ENCODE results near the gene IER3. TPM values are rescaled to one million over a fixed set of nuclear protein-coding genes. Genes with fewer than 3 reads are reported as not detected.

Gene IER3
- polyA plus RNA-seq, 1 of the 3 experiments (the other 2 are of a cell fraction), result 12.9 TPM

DNA sequence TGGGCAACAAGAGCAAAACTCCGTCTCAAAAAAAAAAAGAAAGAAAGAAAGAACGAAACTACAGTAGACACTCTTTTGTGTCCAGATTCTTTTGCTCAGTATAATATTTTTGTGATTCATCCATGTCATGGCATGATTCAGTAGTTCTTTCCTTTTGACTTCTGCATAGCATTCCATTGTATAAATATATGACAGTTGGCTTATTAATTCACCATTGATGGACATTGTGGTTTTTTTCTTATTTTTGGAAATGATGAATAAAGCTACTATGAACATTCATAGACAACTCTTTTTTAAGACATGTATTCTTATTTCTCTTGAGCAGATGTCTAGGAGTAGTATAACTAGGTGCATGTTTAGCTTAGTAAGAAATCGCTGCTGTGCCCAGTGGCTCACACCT, 10.3 kb upstream of the IER3 start:
- Histone ChIP-seq H3K4me1 (ENCODE audit: control insufficient read depth in 1 of 2, insufficient read depth in 2 of 2, low read depth in 1 of 2, low read length in 1 of 2) (peaks cover 12 to 26% of the 10 kb centered on the region in 2 experiments; a peak in 3 of 4 replicates), H4K20me1 (ENCODE audit: insufficient read depth) (no peaks in the 10 kb centered on the region), H3F3A (replicated peaks; ENCODE audit: insufficient read depth) (peaks cover 37% of the 10 kb centered on the region), H3K27ac (ENCODE audit: low read depth in 2 of 2, low read length in 1 of 2) (peak overlapping the region in 1 of 2 experiments; percentile 100; a peak in 2 of 4 replicates), H3K9me2 (no peaks in the 10 kb centered on the region), H3K79me2 (ENCODE audit: insufficient read depth) (no peaks in the 10 kb centered on the region), H3K9ac (0 out of 2 replicates have a peak overlapping the region, but pooled peaks have one; percentile 11), H3K4me3 (ENCODE audit: low read depth in 2 of 2, low read length in 1 of 2) (no peak overlapping the region), H3K27me3 (ENCODE audit: insufficient read depth) (no peaks in the 10 kb centered on the region), H2AFZ (ENCODE audit: low read depth) (no peak overlapping the region), H3K9me3 (no peaks in the 10 kb centered on the region), H3K4me2 (no peak overlapping the region), H3K36me3 (replicated peaks in 1 of 2; ENCODE audit: control insufficient read depth in 1 of 2, insufficient read depth in 2 of 2, low read length in 1 of 2) (no peaks in the 10 kb centered on the region)
- 66% methylated on average over 3 of the region's 3 CpGs for WGBS (ENCODE audit: low lambda C conversion rate)
- ChIA-PET POLR2A (no interaction called here), CTCF (interaction anchor here (0.6 to 1.5 kb wide), 3 partner anchors 9 to 52 kb away, joined by 3 to 5 read pairs (median 3); no protein-coding TSS in a partner anchor)
- DNase-seq, result no peak
- TF ChIP-seq NFIC (IDR thresholded peaks at IDR 0.05; ENCODE audit: borderline replicate concordance) (peak; percentile 36; the same call in 1 of the 2 replicates), JUND (IDR thresholded peaks at IDR 0.05) (peak; percentile 39), ELF1 (IDR thresholded peaks at IDR 0.05) (no peak), EP300 (IDR thresholded peaks at IDR 0.05; ENCODE audit: borderline replicate concordance in 1 of 2, low read depth in 1 of 2, low read length in 1 of 2) (peak in 1 of 2 experiments; percentile 48; a peak in 1 of 4 replicates), RAD21 (IDR thresholded peaks at IDR 0.05; ENCODE audit: low read length) (no peak), EZH2phosphoT487 (IDR thresholded peaks at IDR 0.05; ENCODE audit: borderline replicate concordance, low read depth) (no peak), TCF12 (IDR thresholded peaks at IDR 0.05) (peak; percentile 74), RFX5 (IDR thresholded peaks at IDR 0.05; ENCODE audit: low read length) (no peak), GATA2 (CRISPR knock-in tag; IDR thresholded peaks at IDR 0.05) (no peak), NRF1 (IDR thresholded peaks at IDR 0.05; ENCODE audit: low read depth, low read length) (no peak), RCOR1 (IDR thresholded peaks at IDR 0.05; ENCODE audit: low read length) (no peak), RXRA (IDR thresholded peaks at IDR 0.05; ENCODE audit: borderline replicate concordance, low read depth) (no peak), FOSL2 (IDR thresholded peaks at IDR 0.05; ENCODE audit: borderline replicate concordance, low read depth) (peak; percentile 62), CHD2 (IDR thresholded peaks at IDR 0.05; ENCODE audit: low read length, partially characterized antibody) (no peak), MEF2A (IDR thresholded peaks at IDR 0.05; ENCODE audit: borderline replicate concordance, low read depth) (peak; percentile 64; the same call in 1 of the 2 replicates), GABPA (IDR thresholded peaks at IDR 0.05; ENCODE audit: low read depth) (no peak)
- TF ChIP-seq, protein P1, sequence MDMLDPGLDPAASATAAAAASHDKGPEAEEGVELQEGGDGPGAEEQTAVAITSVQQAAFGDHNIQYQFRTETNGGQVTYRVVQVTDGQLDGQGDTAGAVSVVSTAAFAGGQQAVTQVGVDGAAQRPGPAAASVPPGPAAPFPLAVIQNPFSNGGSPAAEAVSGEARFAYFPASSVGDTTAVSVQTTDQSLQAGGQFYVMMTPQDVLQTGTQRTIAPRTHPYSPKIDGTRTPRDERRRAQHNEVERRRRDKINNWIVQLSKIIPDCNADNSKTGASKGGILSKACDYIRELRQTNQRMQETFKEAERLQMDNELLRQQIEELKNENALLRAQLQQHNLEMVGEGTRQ (IDR thresholded peaks at IDR 0.05; ENCODE audit: borderline replicate concordance, low read depth, low read length), result no peak
- TF ChIP-seq, protein P2, sequence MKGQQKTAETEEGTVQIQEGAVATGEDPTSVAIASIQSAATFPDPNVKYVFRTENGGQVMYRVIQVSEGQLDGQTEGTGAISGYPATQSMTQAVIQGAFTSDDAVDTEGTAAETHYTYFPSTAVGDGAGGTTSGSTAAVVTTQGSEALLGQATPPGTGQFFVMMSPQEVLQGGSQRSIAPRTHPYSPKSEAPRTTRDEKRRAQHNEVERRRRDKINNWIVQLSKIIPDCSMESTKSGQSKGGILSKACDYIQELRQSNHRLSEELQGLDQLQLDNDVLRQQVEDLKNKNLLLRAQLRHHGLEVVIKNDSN (IDR thresholded peaks at IDR 0.05; ENCODE audit: borderline replicate concordance, low read depth), result no peak
- TF ChIP-seq, protein P3, sequence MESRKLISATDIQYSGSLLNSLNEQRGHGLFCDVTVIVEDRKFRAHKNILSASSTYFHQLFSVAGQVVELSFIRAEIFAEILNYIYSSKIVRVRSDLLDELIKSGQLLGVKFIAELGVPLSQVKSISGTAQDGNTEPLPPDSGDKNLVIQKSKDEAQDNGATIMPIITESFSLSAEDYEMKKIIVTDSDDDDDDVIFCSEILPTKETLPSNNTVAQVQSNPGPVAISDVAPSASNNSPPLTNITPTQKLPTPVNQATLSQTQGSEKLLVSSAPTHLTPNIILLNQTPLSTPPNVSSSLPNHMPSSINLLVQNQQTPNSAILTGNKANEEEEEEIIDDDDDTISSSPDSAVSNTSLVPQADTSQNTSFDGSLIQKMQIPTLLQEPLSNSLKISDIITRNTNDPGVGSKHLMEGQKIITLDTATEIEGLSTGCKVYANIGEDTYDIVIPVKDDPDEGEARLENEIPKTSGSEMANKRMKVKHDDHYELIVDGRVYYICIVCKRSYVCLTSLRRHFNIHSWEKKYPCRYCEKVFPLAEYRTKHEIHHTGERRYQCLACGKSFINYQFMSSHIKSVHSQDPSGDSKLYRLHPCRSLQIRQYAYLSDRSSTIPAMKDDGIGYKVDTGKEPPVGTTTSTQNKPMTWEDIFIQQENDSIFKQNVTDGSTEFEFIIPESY (IDR thresholded peaks at IDR 0.05; ENCODE audit: borderline replicate concordance, low read depth), result no peak
- TF ChIP-seq, protein P4, sequence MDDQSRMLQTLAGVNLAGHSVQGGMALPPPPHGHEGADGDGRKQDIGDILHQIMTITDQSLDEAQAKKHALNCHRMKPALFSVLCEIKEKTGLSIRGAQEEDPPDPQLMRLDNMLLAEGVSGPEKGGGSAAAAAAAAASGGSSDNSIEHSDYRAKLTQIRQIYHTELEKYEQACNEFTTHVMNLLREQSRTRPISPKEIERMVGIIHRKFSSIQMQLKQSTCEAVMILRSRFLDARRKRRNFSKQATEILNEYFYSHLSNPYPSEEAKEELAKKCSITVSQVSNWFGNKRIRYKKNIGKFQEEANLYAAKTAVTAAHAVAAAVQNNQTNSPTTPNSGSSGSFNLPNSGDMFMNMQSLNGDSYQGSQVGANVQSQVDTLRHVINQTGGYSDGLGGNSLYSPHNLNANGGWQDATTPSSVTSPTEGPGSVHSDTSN (IDR thresholded peaks at IDR 0.05), result peak; percentile 65; the same call in 1 of the 2 replicates
- TF ChIP-seq, protein P5, sequence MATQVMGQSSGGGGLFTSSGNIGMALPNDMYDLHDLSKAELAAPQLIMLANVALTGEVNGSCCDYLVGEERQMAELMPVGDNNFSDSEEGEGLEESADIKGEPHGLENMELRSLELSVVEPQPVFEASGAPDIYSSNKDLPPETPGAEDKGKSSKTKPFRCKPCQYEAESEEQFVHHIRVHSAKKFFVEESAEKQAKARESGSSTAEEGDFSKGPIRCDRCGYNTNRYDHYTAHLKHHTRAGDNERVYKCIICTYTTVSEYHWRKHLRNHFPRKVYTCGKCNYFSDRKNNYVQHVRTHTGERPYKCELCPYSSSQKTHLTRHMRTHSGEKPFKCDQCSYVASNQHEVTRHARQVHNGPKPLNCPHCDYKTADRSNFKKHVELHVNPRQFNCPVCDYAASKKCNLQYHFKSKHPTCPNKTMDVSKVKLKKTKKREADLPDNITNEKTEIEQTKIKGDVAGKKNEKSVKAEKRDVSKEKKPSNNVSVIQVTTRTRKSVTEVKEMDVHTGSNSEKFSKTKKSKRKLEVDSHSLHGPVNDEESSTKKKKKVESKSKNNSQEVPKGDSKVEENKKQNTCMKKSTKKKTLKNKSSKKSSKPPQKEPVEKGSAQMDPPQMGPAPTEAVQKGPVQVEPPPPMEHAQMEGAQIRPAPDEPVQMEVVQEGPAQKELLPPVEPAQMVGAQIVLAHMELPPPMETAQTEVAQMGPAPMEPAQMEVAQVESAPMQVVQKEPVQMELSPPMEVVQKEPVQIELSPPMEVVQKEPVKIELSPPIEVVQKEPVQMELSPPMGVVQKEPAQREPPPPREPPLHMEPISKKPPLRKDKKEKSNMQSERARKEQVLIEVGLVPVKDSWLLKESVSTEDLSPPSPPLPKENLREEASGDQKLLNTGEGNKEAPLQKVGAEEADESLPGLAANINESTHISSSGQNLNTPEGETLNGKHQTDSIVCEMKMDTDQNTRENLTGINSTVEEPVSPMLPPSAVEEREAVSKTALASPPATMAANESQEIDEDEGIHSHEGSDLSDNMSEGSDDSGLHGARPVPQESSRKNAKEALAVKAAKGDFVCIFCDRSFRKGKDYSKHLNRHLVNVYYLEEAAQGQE (IDR thresholded peaks at IDR 0.05; ENCODE audit: low read depth, low read length), result no peak
- TF ChIP-seq, protein P6, sequence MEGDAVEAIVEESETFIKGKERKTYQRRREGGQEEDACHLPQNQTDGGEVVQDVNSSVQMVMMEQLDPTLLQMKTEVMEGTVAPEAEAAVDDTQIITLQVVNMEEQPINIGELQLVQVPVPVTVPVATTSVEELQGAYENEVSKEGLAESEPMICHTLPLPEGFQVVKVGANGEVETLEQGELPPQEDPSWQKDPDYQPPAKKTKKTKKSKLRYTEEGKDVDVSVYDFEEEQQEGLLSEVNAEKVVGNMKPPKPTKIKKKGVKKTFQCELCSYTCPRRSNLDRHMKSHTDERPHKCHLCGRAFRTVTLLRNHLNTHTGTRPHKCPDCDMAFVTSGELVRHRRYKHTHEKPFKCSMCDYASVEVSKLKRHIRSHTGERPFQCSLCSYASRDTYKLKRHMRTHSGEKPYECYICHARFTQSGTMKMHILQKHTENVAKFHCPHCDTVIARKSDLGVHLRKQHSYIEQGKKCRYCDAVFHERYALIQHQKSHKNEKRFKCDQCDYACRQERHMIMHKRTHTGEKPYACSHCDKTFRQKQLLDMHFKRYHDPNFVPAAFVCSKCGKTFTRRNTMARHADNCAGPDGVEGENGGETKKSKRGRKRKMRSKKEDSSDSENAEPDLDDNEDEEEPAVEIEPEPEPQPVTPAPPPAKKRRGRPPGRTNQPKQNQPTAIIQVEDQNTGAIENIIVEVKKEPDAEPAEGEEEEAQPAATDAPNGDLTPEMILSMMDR (IDR thresholded peaks at IDR 0.05), result no peak
